LHCN-M2 (cell line): Measurements from ENCODE around the gene SCARF1. TPM values are rescaled to one million over a fixed set of nuclear protein-coding genes. Genes with fewer than 3 reads are reported as not detected.
A peak's percentile ranks its signal among the peaks of the same experiment; 100 is the strongest.

Source experiments
- DNase-seq: peaks from one replicate; pipeline ENCODE4 v3.0.0-alpha.2; 2012; ENCODE audit warnings: low read depth
- total RNA-seq: library from RNA; depleted of rRNA; stranded (reverse); fragments of >200 nt; gene quantifications from 2 replicates; pipeline ENCODE4 v1.2.3, GENCODE V29; 2014

Gene SCARF1
- total RNA-seq, 1 experiment from 2014 or later = 0.11 TPM

- DNase-seq = peak; percentile 91
These were observed 3.7 kb upstream of the SCARF1 start for GRCh38 chr17:1648963-1649843.

DNA sequence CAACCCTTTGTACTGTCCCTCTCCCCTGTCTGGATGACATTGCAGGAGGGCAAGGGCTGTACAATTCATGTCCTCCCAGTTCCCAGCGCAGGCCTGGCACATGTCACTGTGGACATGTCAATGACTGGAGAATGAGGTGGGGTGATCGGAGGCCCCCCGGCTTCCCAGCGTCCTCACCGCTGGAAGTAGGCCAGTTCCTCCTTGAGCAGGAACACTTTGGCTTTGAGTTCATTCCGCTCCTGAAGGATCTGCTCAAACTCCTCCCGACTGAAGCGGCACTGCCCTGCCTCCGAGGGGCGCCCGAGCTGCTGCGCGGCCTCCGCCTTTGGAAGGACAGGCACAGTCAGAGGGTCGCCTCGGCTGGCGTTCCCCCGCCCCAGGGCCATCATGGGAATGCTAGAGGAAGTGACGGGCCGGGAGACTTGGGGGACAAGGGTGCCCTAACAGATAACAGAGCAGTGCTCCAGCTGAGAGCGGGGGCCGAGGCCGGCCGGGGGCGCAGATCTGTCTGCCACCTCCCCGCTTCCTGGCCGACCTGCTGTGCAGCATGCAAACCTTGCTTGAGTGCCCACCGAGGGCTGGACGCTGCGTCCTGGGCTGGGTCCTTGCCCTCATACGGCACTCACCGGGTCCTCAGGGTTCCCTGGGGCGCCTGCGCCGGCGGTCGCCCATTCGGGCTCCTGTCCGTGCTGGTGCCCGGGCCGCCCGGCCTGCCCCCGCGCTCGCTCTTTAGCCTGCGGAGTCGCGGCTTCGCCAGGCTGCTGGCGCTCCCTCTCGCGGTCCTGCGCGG lies 2.8 kb upstream of the SCARF1 start:
- no peak for DNase-seq

GRCh38 chr17:1647802-1648171 lies 2.3 kb upstream of the SCARF1 start:
- DNase-seq = no peak

DNA sequence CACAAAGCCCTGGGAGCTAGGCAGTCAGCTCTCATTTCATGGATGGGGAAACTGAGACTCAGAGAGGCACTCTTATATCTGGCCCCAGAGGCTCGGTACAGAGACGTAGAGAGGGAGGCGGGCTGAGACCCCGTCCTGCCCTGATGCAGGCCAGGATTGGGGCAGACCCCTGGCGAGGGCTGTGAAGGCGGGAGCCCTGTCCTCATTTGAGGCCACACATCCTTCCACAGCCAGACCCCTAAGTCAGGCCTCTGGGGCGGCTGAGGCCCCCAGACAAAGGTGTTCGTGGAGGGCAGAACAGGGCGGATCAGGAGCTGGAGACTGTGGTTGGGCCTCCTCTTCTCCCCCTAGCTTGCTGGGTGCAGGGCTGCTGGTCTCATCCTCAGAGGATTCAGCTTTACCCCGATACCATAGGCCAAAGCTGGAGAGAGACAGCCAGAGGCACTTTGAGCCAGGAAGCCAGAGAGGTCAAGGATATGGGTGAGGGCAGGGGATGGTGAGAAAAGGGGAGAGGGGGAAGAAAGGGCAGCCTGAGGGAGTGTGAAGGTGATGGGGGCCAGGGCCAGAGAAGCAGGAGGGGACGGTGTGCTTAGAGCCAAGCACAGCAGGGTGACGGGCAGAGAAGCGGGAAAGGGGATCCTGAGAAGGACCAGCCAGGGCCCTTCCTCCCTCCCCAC lies 805 bp upstream of the SCARF1 start:
- no peak for DNase-seq

GRCh38 chr17:1644493-1645206 lies 882 bp downstream of the SCARF1 start:
- DNase-seq = peak; percentile 27

GRCh38 chr17:1643999-1644492 lies 1.5 kb downstream of the SCARF1 start:
- DNase-seq = no peak

GRCh38 chr17:1643293-1643998 lies 2.1 kb downstream of the SCARF1 start:
- DNase-seq = no peak

DNA sequence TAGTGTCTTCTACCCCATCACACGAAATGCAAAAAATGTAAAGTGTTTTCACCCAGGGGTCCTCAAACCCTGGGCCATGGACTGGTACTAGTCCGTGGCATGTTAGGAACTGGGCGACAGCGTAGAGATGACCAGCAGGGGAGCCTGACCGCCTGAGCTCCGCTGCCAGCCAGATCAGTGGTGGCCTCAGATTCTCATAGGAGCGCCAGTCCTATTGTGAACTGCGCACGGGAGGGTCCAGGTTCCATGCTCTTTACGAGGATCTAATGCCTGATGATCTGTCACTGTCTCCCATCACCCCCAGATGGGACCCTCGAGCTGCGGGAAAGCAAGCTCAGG lies 4.5 kb downstream of the SCARF1 start:
- DNase-seq = no peak

DNA sequence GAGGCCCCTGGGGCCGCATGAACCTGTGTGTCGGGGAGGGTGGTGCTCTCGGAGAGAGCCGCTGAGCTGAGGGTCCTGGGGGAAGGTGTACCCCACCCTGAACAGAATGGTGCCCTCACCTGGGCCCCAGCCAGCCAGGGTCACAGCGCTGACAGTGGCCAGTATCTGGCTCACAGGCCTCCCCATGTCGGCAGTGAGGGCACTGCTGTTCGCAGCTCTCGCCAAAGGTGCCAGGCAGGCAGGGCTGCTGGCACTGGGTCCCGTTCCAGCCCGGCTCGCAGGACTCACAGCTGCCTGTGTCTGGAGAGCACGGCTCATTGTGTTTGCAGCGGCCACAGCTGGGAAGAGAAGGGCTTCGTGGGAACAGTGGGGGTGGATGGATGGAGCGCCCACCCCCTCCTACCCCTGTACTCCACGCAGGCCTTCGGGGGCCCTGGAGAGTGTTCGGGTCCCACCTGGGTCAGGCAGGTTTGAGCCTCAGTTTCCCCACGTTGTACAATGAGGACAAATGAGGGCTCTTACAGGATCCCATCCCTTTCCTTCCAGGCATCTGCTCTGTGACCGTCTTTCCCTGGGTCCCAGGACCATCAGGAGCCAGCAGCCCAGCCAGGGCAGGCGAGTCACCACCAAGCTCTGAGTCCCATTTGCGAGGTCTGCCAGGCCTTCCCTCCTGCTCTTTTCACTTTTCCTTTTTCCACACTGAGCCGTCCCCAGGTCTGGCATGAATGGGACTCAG lies 5.0 kb downstream of the SCARF1 start:
- no peak for DNase-seq

DNA sequence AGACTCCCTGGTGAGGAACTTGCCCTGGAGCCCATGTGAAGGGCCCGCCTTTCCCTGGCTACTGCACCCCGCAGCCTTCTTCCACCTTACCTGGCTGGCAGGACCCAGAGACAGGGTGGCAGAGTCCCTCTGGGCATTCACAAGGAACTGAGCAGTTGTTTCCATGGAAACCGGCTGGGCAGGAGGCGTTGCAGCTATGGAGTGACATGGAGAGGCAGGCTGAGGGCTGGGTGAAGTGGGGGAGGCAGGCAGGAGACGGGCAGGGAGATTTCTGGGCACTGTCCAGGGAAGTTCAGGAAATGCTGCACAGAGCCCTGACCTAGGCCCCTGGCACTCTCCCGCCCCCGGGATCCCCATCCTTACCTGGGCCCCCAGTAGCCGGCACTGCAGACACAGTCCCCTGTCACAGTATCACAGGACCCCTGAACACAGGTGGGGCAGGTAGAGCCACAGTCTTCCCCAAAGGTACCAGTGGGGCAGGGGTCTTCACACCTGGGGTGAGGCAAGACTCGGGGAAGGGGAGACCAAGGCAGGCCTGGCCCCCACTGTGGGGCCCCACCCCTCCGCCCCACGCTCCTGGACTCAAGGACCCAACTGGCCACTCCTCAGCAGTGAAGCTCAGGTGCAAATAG lies 5.9 kb downstream of the SCARF1 start:
- no peak for DNase-seq

DNA sequence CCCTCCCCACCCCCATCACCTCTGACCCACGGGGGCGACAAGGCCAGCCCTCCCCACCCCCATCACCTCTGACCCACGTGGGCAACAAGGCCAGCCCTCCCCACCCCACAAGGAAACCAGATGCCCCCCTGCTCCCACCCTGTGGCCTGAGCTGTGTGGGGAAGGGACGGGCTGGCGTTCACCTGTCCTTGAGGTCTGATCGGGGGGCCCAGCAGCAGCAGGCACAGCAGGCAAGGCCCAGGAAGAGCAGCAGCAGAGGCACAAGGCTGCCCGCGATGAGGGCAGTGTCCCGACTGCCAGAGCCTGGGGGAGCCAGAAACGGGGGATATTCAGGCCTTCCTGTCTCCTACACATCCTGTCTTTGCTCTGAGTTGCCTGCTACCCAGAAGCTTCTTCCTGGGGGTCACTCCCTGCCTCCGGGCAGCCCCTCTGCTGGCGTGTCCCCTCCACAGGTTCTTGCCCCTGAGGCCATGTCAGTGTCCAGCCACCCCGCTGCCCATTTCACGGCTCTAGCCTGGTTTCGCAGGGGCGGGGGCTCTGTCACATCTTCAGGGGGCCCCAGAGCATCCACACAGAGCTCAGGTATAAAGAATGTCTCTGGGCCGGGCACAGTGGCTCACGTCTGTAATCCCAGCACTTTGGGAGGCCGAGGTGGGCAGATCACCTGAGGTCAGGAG lies 6.8 kb downstream of the SCARF1 start:
- no peak for DNase-seq

DNA sequence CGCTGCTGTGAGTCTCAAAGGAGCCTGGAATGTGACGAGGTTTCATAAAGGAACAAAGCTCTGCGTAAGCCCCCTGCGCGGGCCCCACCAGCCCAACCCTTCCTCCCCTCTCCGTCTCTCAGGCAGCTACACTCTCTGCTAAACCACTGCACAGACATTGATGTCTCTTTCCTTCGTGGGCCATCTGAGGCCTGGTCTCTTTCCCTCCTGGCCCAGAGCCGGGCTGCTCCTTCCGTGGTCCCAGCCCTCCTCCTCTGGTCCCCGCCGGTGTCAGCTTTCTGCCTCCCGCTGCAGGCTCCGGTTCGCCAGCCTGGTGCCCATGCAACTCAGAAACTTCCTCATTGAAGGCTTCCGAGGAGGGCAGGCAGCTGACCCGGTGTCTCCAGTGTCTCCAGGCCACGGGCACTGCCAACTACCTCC lies 7.4 kb downstream of the SCARF1 start:
- DNase-seq = no peak

- DNase-seq = no peak
These were observed 8.7 kb downstream of the SCARF1 start for GRCh38 chr17:1636732-1637285.

DNA sequence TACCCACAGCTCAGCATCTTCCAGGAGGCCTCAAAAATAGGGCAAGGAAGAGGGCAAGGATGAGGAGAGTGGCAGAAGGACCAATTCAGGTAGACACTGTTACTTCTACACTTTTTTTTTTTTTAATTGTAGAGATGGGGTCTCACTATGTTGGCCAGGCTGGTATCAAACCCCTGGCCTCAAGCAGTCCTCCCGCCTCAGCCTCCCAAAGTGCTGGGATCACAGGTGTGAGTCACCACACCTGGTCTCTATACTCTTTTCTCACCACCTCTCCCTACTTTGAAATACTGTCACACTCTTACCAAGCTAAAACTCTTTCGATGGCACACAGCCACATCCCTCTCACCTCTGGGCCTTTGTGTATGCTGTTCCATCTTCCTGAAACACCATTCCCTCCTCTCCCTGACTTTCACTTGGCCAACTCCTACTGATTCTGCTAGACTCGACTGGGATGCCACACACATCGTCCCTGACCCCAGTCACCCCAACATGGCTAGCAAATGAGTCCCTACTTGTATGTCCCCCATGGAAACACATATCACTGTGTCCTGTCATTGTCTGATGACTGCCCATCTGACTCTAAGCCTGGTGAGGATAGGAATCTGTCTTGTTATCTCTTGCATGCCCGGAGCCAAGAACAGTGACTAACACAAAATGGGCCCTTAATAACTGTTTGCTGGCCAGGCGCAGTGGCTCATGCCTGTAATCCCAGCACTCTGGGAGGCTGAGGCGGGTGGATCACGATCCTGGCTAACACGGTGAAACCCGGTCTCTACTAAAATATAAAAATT lies 9.7 kb downstream of the SCARF1 start:
- no peak for DNase-seq

- DNase-seq = no peak
These were observed 10.5 kb downstream of the SCARF1 start for GRCh38 chr17:1634841-1635650.

DNA sequence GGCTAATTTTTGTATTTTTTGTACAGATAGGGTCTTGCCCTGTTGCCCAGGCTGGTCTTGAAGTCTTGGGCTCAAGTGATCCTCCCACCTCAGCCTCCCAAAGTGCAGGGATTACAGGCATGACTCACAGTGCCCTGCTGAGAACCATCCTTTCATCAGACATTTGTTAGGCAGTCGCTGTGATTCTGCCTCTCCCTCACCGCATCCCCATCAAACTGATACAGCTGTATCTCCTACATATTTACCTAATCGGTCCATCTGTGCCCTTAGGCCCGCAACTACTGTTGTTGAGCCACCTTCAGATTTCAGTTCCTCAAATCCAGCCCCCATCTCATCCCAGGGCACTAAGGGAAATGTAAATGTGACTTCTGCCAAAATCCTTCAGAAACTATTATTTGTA lies 14.9 kb downstream of the SCARF1 start:
- DNase-seq = no peak
